HepG2 (cell line): ENCODE results near the gene NSUN6. TPM values are rescaled to one million over a fixed set of nuclear protein-coding genes. Genes with fewer than 3 reads are reported as not detected.
A peak's percentile ranks its signal among the peaks of the same experiment; 100 is the strongest.

Experiments used
- ARID4A ChIP-seq: sonication (generic); formaldehyde crosslinking; IDR thresholded peaks from 2 replicates; pipeline ENCODE4 v1.5.0; 2020; ENCODE audit warnings: mild to moderate bottlenecking, missing genetic modification reagents, borderline replicate concordance
- ATM ChIP-seq: fragments of 450-650 bp; IDR thresholded peaks from 2 replicates; pipeline ENCODE4 v1.7.1; 2017; ENCODE audit warnings: mild to moderate bottlenecking, borderline replicate concordance
- CENPT ChIP-seq: sonication (generic); formaldehyde crosslinking; IDR thresholded peaks from 2 replicates; pipeline ENCODE4 v1.8.0; 2022; ENCODE audit warnings: low read depth, mild to moderate bottlenecking, moderate library complexity, missing genetic modification reagents
- DBP ChIP-seq: sonication (generic); formaldehyde crosslinking; IDR thresholded peaks from 2 replicates; pipeline ENCODE4 v1.4.0; 2020; ENCODE audit warnings: missing genetic modification reagents; ENCODE audit errors: not compliant biosample characterization
- FOSL1 ChIP-seq: sonication (generic); formaldehyde crosslinking; IDR thresholded peaks from 2 replicates; pipeline ENCODE4 v1.9.0; 2021; ENCODE audit warnings: missing genetic modification reagents, borderline replicate concordance
- FOXK1 ChIP-seq: sonication (generic); formaldehyde crosslinking; IDR thresholded peaks from 2 replicates; pipeline ENCODE4 v1.4.0; 2020; ENCODE audit warnings: low read depth, missing genetic modification reagents, borderline replicate concordance
- GABPB1 ChIP-seq: IDR thresholded peaks from 2 replicates; pipeline ENCODE4 v1.6.1; 2016; ENCODE audit warnings: mild to moderate bottlenecking, missing genetic modification reagents, moderate library complexity, missing compliant biosample characterization
- GLMP ChIP-seq: sonication (generic); formaldehyde crosslinking; IDR thresholded peaks from 2 replicates; pipeline ENCODE4 v1.9.0; 2021; ENCODE audit warnings: missing genetic modification reagents, mild to moderate bottlenecking, borderline replicate concordance
- JDP2 ChIP-seq: sonication (generic); formaldehyde crosslinking; IDR thresholded peaks from 2 replicates; pipeline ENCODE4 v1.8.1; 2022; ENCODE audit warnings: missing genetic modification reagents, borderline replicate concordance
- KDM4B ChIP-seq: sonication (generic); formaldehyde crosslinking; IDR thresholded peaks from 2 replicates; pipeline ENCODE4 v1.4.0; 2020; ENCODE audit warnings: missing genetic modification reagents
- MAFF ChIP-seq: IDR thresholded peaks from 2 replicates; pipeline ENCODE4 v1.6.1; 2011; ENCODE audit warnings: low read depth, low read length, improper control_type of control experiment
- PRMT3 ChIP-seq: sonication (generic); formaldehyde crosslinking; IDR thresholded peaks from 2 replicates; pipeline ENCODE4 v1.8.1; 2022; ENCODE audit warnings: low read depth, mild to moderate bottlenecking, moderate library complexity, missing genetic modification reagents, borderline replicate concordance
- RARG ChIP-seq: sonication (generic); formaldehyde crosslinking; IDR thresholded peaks from 2 replicates; pipeline ENCODE4 v1.4.0; 2020; ENCODE audit warnings: low read depth, mild to moderate bottlenecking, missing genetic modification reagents
- TSC22D2 ChIP-seq: sonication (generic); formaldehyde crosslinking; IDR thresholded peaks from 2 replicates; pipeline ENCODE4 v1.5.1; 2020; ENCODE audit warnings: missing genetic modification reagents, mild to moderate bottlenecking, borderline replicate concordance
- YEATS2 ChIP-seq: sonication (generic); formaldehyde crosslinking; IDR thresholded peaks from 2 replicates; pipeline ENCODE4 v1.4.0; 2020; ENCODE audit warnings: missing genetic modification reagents, borderline replicate concordance
- ZFP62 ChIP-seq: sonication (generic); formaldehyde crosslinking; IDR thresholded peaks from 2 replicates; pipeline ENCODE4 v1.4.0; 2020; ENCODE audit warnings: missing genetic modification reagents
- ZFP90 ChIP-seq: sonication (generic); formaldehyde crosslinking; IDR thresholded peaks from 2 replicates; pipeline ENCODE4 v1.8.0; 2022; ENCODE audit warnings: missing genetic modification reagents, mild to moderate bottlenecking, inconsistent platforms, borderline replicate concordance
- ZFY ChIP-seq: sonication (generic); formaldehyde crosslinking; IDR thresholded peaks from 2 replicates; pipeline ENCODE4 v1.4.0; 2020; ENCODE audit warnings: missing genetic modification reagents
- ZMYM2 ChIP-seq: sonication (generic); formaldehyde crosslinking; IDR thresholded peaks from 2 replicates; pipeline ENCODE4 v1.8.0; 2022; ENCODE audit warnings: mild to moderate bottlenecking, missing genetic modification reagents
- ZNF33A ChIP-seq: sonication (generic); formaldehyde crosslinking; IDR thresholded peaks from 2 replicates; pipeline ENCODE4 v1.5.1; 2020; ENCODE audit warnings: missing genetic modification reagents, mild to moderate bottlenecking, moderate library complexity, borderline replicate concordance
- ZNF543 ChIP-seq: sonication (generic); formaldehyde crosslinking; IDR thresholded peaks from 2 replicates; pipeline ENCODE4 v1.4.0; 2020; ENCODE audit warnings: mild to moderate bottlenecking, missing genetic modification reagents
- ZNF678 ChIP-seq: sonication (generic); formaldehyde crosslinking; IDR thresholded peaks from 2 replicates; pipeline ENCODE4 v1.4.0; 2020; ENCODE audit warnings: mild to moderate bottlenecking, missing genetic modification reagents
- ZSCAN25 ChIP-seq: sonication (generic); formaldehyde crosslinking; IDR thresholded peaks from 2 replicates; pipeline ENCODE4 v1.8.0; 2022; ENCODE audit warnings: mild to moderate bottlenecking, missing genetic modification reagents
- polyA plus RNA-seq, 8 experiments: library from polyadenylated mRNA; depleted of rRNA in 3 of 8; stranded (reverse) in 7 of 8; unstranded in 1 of 8; fragments of >200 nt; fragmentation: Illumina TruSeq in 4 of 8; extraction: Trizol in 4 of 8; gene quantifications; 2 replicates each; pipeline versions ENCODE4 v1.2.1 to v1.2.3, GENCODE V29; 2011 to 2016; ENCODE audit warnings: low read depth in 4 of 8, missing spikeins in 1 of 8, mixed read lengths in 1 of 8; ENCODE audit not compliant: insufficient read depth in 1 of 8
- total RNA-seq, 5 experiments: library from RNA; depleted of rRNA; stranded (reverse); fragments of >200 nt; fragmentation: Illumina TruSeq; extraction: Trizol; gene quantifications; 2 replicates each; pipeline ENCODE4 v1.2.3, GENCODE V29; 2016; ENCODE audit warnings: low read depth in 1 of 5

The NSUN6 gene
- total and polyA plus RNA-seq, 2 of the 13 experiments (the other 11 are each of a cell fraction or from before 2014, with no cell fraction given), result 17.2 to 19.3 TPM

- TF ChIP-seq ZNF543 (CRISPR knock-in tag) (peak; percentile 22; the same call in 1 of the 2 replicates), KDM4B (CRISPR knock-in tag) (0 out of 2 replicates have a peak, but pooled peaks have one; percentile 61), ZNF33A (no peak), MAFF (peak; percentile 7; the same call in 1 of the 2 replicates), PRMT3 (no peak), DBP (no peak), ZFY (peak; percentile 95), ATM (no peak), RARG (no peak; the same call in 1 of the 2 replicates), JDP2 (CRISPR knock-in tag) (no peak; the same call in 1 of the 2 replicates), YEATS2 (peak; percentile 92; the same call in 1 of the 2 replicates), GLMP (CRISPR knock-in tag) (no peak), FOXK1 (peak; percentile 64; the same call in 1 of the 2 replicates), ARID4A (CRISPR knock-in tag) (peak; percentile 80), ZMYM2 (no peak), ZSCAN25 (CRISPR knock-in tag) (no peak), CENPT (CRISPR knock-in tag) (no peak), FOSL1 (CRISPR knock-in tag) (no peak), ZFP62 (CRISPR knock-in tag) (no peak), TSC22D2 (no peak), ZNF678 (CRISPR knock-in tag) (no peak), GABPB1 (CRISPR knock-in tag) (peak; percentile 95), ZFP90 (CRISPR knock-in tag) (no peak)
Measured at GRCh38 chr10:18659125-18659818, 7.9 kb upstream of the NSUN6 start, which contains the start of gene ARL5B (continued).
